ENCODE measurements around the gene GJC2.

Gene GJC2

GRCh38 chr1:228206582-228207351 lies 57.0 kb downstream of the GJC2 start:
- DNase-seq (ENCODE audit: low spot score), result no peak
- TF ChIP-seq CTCF (IDR thresholded peaks at IDR 0.05; ENCODE audit: extremely low read depth, missing control alignments), result no peak

GRCh38 chr1:228207381-228207810 lies 57.7 kb downstream of the GJC2 start:
- DNase-seq (ENCODE audit: low spot score), result no peak
- no peak for TF ChIP-seq CTCF (IDR thresholded peaks at IDR 0.05; ENCODE audit: extremely low read depth, missing control alignments)

GRCh38 chr1:228207851-228208821 lies 58.4 kb downstream of the GJC2 start, which contains the start of gene OBSCN:
Gene OBSCN, plus strand, starts transcription at chr1:228208044. Its CDS starts 3,740 bp downstream, at chr1:228211784.
- DNase-seq (ENCODE audit: low spot score), result no peak
- no peak for TF ChIP-seq CTCF (IDR thresholded peaks at IDR 0.05; ENCODE audit: extremely low read depth, missing control alignments)

- peak; percentile 32 for DNase-seq (ENCODE audit: low spot score)
- TF ChIP-seq CTCF (IDR thresholded peaks at IDR 0.05; ENCODE audit: extremely low read depth, missing control alignments), result no peak
These were observed 59.3 kb downstream of the GJC2 start for GRCh38 chr1:228208831-228209551.
